ENCODE measurements around the gene MAPK11. TPM values are rescaled to one million over a fixed set of nuclear protein-coding genes. Genes with fewer than 3 reads are reported as not detected.

MAPK11 gene
- total RNA-seq, 1 donor from 2014 or later, result 10.2 TPM

GRCh38 chr22:50228366-50228765, 41.8 kb downstream of the MAPK11 start:
- intact Hi-C loops (cut with micrococcal nuclease), result no loop called here

- intact Hi-C loops (cut with micrococcal nuclease), result no loop called here
Observed at GRCh38 chr22:50227579-50228215, 42.5 kb downstream of the MAPK11 start.

DNA sequence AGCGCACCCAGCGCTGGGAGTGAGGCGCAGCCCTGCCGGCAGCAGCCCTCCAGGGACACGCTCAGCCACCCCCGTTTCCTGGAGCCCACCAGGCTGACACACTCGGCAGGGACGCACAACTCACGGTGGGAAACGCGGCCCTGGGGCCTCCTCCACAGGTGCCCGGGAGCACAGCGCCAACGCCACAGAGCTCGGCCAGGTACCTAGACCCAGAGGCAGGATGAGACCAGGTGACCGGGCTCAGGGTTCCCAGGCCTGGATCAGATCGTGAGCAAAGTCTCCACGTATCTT, 43.4 kb downstream of the MAPK11 start:
- intact Hi-C loops (cut with micrococcal nuclease), result no loop called here

DNA sequence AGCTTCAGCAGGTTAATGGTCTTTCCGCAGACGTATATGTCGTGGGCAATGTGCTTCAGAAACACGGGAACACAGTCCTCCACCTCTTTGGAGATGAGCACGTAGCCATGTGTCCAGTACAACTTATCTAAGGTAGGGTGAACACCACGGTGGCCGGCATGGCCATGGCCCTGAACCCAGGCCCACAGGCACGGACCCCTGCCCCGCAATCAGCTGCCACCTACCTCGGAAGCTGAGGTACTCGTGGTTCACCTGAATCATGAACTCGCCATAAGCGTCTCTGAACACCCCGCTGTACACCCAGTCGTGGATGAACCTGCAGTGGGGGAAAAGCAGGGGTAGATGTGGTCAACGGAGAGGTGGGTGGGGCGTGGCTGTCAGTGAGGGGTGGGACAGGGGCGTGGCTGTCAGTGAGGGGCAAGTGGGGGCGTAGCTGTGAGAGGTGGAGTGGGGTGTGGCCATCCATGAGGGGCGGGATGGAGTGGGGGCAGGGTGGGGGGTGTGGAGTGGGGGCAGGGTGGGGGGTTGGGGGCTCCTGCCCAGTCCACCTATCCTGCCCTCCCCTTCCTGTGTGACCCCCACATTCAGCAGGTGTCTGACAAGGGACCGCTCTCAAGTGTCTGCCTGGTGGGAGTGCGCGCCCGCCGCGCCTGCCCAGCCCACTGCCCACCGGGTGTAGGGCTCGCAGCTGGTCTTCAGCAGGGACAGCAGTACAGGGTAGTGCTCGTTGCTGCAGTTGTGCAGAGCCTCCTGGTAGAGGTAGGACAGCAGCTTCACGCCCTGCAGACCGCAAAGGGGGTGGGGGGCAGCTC, 43.9 kb downstream of the MAPK11 start:
- intact Hi-C loops (cut with micrococcal nuclease), result no loop called here

DNA sequence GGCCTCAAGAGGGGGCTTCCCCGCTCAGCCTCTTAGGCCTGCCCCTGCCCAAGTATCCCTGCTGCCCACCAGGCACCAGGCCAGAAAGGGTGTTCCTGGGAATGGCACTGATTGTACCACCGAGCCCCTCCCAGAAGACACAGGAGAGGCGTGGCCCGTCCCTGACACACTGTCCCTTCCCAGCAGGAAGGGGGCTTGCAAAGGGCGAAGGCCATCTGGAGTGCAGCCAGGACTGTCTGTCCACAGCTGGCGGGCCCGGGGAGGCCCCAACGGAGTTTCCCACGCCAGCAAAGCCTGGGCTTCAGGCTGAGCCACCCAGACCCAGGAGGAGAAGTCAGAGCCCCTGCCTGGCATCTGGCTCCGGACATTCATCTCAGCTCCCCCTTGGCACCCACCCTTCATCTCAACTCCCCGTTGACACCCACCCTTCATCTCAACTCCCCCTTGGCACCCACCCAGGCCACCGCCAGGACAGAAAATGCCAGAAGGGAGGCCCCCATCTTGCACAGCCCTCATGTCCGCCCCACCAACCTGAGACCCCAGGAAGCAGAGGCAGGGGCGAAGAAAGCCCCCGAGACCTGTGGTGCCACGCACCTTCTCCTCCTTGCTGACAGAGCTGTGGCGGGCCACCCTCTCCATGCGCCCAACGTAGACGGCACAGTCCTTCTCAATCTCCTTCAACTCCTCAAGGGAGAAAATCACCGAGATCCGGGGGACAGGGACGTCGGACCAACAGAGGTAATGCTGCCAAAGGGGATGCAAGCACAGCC, 44.8 kb downstream of the MAPK11 start:
- intact Hi-C loops (cut with micrococcal nuclease), result no loop called here

- intact Hi-C loops (cut with micrococcal nuclease), result no loop called here
Observed at GRCh38 chr22:50224071-50224470, 46.1 kb downstream of the MAPK11 start.

- intact Hi-C loops (cut with micrococcal nuclease), result no loop called here
Observed at GRCh38 chr22:50222508-50222907, 47.7 kb downstream of the MAPK11 start.

DNA sequence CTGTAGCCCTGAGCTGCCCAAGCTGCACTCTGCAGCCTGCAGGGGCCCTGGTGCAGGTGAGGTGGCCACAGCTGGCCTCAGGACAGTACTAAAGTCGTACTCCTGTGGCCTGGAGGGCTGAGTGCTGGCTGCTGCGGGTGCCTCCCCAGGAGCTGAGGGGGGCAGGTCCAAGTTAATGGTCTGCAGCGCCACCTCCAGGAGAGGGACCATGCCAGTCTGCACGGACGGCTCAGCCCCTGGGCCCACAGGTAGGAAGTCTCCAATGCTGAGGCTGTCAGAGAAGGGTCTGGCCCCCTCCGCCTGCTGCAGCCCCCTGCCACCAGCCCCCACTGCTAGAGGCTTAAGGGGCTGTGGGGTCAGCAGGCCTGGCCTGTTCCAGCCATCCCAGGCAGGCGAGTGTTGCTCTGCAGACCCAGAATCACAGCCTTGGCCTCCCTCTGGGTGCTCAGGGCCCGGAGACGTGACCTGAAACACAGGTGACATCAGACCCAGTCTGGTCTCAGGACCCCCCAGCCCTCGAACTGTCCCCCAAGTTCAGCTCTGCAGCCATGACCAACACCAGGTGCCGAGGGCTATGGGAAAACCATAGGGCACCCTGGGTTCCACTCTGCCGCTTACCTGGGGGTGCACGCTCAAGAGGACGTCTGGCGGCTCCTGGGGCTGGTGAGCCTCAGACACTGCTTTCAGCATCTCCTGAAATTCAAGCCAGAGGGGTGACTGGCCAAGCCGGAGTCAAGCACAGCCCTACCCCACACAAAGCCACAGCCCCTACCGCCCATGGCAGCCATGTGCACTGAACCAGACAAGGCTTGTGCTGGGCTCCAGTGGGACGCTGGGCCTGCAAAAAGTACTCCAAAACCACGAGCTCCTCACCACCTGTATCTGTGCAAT, 48.5 kb downstream of the MAPK11 start:
- intact Hi-C loops (cut with micrococcal nuclease), result no loop called here

DNA sequence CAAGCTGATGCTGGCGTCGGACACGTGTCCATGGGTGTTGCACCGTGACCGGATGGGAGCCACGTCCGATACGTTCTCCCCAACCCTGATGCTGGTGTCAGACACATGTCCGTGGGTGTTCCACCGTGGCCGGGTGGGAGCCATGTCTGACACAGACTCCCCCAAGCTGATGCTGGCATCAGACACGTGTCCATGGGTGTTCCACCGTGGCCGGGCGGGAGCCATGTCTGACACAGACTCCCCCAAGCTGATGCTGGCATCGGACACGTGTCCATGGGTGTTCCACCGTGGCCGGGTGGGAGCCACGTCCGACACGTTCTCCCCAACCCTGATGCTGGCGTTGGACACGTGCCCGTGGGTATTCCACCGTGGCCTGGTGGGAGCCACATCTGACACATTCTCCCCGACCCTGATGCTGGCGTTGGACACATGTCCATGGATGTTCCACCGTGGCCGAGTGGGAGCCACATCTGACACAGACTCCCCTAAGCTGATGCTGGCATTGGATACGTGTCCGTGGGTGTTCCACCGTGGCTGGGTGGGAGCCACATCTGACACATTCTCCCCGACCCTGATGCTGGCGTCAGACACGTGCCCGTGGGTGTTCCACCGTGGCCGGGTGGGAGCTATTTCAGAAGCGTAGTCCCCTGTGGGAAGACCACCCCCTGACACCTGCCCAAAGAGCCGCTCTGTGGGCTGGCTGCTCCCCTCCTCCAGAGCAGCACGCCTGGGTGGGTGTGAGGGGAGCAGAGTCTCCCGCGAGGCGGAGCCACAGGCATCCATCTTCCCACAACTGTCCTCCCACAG, 49.4 kb downstream of the MAPK11 start:
- intact Hi-C loops (cut with micrococcal nuclease), result no loop called here

DNA sequence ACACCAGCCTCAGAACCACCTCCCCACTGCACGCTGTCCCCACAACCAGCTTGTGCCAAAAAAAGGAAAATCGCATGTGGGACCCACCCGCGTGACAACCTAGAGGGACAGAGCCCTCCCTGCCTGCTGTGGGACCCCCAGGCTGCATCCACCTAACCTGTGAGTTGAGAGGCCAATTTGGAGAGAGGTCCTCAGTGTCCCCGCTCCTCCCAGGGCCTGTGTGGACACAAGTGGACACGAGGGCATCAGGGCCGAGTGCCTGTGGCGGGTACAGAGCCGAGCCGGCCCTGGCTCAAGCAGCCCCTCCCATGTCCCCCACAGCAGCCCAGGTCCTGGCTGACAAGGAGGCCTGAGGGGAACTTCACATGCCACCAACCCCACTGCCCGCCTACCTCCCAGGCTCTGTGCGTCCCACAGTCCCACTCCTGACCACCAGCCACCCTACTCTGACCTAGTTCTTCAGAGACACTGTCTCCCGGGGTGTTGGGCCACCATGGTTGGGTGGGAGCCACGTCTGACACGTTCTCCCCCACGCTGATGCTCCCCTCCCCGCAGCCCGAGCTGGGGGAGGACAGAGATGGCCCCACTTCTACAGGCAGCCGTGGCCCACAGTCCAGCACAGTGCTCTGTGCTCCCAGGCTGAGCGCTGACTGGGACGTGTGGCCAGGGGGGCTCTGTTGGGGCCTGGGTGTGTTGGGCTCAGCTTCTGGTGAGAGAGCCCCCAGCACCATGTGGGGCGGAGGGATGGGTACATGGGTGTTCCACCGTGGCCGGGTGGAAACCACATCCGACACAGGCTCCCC, 50.2 kb downstream of the MAPK11 start:
- intact Hi-C loops (cut with micrococcal nuclease), result no loop called here

DNA sequence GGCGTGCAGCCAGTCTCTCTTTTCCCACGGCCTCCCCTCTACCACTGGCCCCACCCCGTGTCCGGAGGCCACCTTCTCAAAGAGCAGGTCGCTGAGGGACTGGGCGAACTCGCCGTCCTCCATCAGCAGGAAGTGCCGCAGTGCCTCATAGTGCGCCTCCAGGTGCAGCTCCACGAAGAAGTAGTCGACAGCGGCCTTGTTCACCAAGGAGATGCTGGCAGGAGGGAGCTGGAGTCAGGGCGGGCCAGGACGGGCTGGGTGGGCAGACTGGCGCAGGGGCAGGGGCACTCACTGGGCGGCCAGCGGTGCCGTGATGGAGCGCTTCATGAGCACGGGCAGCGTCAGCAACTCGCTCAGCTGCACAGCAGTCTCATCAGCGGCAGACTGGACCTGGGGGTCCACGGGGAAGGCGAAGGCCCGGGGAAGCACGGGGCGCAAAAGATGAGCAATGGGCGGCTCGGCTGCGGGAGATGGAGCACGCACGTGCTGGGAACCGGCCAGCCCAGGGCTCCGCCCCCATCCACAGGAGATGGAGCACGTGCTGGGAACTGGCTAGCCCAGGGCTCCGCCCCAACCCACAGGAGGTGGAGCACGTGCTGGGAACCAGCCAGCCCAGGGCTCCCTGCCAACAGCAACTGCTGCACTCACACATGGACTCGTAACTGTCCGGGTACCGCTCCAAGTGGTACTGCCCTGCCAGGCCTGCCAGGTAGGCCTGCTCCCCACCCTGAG, 51.0 kb downstream of the MAPK11 start:
- intact Hi-C loops (cut with micrococcal nuclease), result no loop called here

DNA sequence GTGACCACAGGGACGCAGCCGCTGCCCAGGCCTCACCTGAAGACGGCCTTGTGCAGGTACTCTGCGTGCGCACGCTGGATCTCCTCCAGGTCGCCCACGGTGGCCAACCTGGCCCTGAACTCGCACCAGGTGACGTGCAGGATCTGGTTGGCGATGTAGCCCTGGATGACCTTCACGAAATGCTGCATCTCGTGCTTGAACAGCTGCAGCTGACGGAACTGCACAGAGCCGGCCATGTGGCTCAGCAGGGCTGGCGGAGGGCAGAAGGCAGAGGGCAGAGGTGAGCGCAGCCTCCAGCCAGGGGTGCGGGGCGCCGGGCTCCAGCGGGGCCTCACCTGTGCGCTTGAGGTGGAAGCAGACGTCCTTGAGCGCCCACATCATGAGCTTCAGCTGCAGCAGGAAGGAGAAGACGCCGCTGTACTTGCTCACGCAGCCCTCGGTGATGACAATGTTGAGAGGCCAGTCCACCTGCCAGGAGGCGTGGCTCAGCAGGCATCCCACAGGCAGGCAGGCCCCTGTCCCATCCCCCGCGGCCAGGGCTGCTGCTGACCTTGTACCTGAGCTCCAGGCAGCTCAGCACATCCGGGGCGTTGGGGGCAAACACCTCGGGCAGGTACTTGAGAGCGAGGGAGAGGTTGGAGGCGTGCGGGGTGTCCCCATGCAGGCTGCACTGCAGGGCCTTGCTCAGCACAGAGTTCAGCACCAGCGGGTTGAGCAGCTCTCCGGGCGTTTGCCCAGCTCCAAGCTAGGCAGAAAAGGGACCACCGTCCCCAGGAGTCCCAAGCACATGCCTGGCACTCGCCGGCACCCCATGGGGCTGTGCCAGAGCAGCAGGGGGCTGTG, 51.8 kb downstream of the MAPK11 start:
- intact Hi-C loops (cut with micrococcal nuclease), result no loop called here

- intact Hi-C loops (cut with micrococcal nuclease), result no loop called here
Observed at GRCh38 chr22:50217543-50218152, 52.5 kb downstream of the MAPK11 start.

- intact Hi-C loops (cut with micrococcal nuclease), result no loop called here
Observed at GRCh38 chr22:50216684-50217520, 53.3 kb downstream of the MAPK11 start.

DNA sequence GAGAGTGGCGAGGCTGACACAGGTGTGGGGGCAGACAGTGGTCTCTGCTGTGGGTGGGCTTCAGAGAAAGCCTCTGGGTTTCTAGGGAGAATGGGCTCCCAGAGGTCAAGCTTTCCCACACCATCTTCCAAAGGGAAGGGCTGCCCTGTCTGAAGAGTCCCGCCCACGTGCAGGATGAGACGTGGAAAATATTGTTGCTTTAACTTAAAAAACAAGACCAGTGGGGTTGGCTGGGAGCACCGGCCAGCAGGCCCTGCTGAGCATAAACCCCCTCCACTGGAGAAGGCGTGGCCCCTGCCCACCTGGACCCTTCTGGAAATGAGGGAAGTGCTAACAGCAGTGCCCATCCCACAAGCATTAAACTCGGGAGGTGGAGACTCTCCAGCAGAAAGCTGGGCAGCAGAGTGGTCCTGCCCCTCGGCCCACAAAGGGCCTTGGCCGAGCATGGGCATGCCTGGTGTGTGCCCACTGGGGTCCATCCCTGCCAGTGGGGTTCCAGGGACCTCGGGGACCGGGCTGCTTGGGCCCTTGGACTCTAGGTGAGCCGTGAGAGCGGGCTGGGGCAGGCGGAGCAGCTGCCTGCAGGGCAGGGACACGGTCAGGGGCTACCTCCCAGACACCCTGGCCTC, 54.0 kb downstream of the MAPK11 start:
- intact Hi-C loops (cut with micrococcal nuclease), result no loop called here

GRCh38 chr22:50215297-50216054, 54.7 kb downstream of the MAPK11 start:
- intact Hi-C loops (cut with micrococcal nuclease), result no loop called here
